ENCODE data around the gene EHMT1.

The EHMT1 gene

GRCh38 chr9:137800196-137801022 is 181.6 kb downstream of the EHMT1 start:
- TF ChIP-seq CTCF (IDR thresholded peaks at IDR 0.05) = no peak
- Mint-ChIP-seq H3K4me1 (peaks cover 11% of the 10 kb centered on the region), H3K27me3 (ENCODE audit: low read depth, poor library complexity) (no peaks in the 10 kb centered on the region), H3K4me3 (no peak overlapping the region), H3K9me3 (peaks cover 5% of the 10 kb centered on the region), H3K36me3 (ENCODE audit: low read depth) (peaks cover 89% of the 10 kb centered on the region), H3K27ac (no peak overlapping the region)
- DNase-seq = no peak

GRCh38 chr9:137801023-137801319 is 182.2 kb downstream of the EHMT1 start:
- Mint-ChIP-seq H3K9me3 (peaks cover 5% of the 10 kb centered on the region), H3K27ac (peak overlapping the region; percentile 75), H3K4me1 (peaks cover 11% of the 10 kb centered on the region), H3K27me3 (ENCODE audit: low read depth, poor library complexity) (no peaks in the 10 kb centered on the region), H3K36me3 (ENCODE audit: low read depth) (peaks cover 85% of the 10 kb centered on the region), H3K4me3 (no peak overlapping the region)
- no peak for DNase-seq
- TF ChIP-seq CTCF (IDR thresholded peaks at IDR 0.05) = no peak

- Mint-ChIP-seq H3K4me3 (no peak overlapping the region), H3K27ac (no peak overlapping the region), H3K9me3 (peaks cover 5% of the 10 kb centered on the region), H3K4me1 (peaks cover 11% of the 10 kb centered on the region), H3K27me3 (ENCODE audit: low read depth, poor library complexity) (no peaks in the 10 kb centered on the region), H3K36me3 (ENCODE audit: low read depth) (peaks cover 86% of the 10 kb centered on the region)
- no peak for DNase-seq
- no peak for TF ChIP-seq CTCF (IDR thresholded peaks at IDR 0.05)
These were observed 183.2 kb downstream of the EHMT1 start for GRCh38 chr9:137802021-137802420.

- Mint-ChIP-seq H3K4me3 (no peak overlapping the region), H3K27ac (peak overlapping the region; percentile 84), H3K36me3 (ENCODE audit: low read depth) (peaks cover 84% of the 10 kb centered on the region), H3K4me1 (peaks cover 8% of the 10 kb centered on the region), H3K27me3 (ENCODE audit: low read depth, poor library complexity) (no peaks in the 10 kb centered on the region), H3K9me3 (peaks cover 5% of the 10 kb centered on the region)
- TF ChIP-seq CTCF (IDR thresholded peaks at IDR 0.05) = no peak
- DNase-seq = no peak
These were observed 183.9 kb downstream of the EHMT1 start for GRCh38 chr9:137802521-137803243.

- no peaks in the 10 kb centered on the region for H3K27me3 Mint-ChIP-seq (ENCODE audit: low read depth, poor library complexity)
- TF ChIP-seq CTCF (IDR thresholded peaks at IDR 0.05) = no peak
- DNase-seq = no peak
- H3K9me3 Mint-ChIP-seq = peaks cover 5% of the 10 kb centered on the region
- no peak overlapping the region for H3K4me3 Mint-ChIP-seq
- H3K36me3 Mint-ChIP-seq (ENCODE audit: low read depth) = peaks cover 83% of the 10 kb centered on the region
- peaks cover 15% of the 10 kb centered on the region for H3K4me1 Mint-ChIP-seq
- no peak overlapping the region for H3K27ac Mint-ChIP-seq
These were observed 186.3 kb downstream of the EHMT1 start for GRCh38 chr9:137804908-137805630.

Data from nephron progenitor cell (in vitro differentiated cells).